Measurements from ENCODE around the gene CARD14. TPM values are rescaled to one million over a fixed set of nuclear protein-coding genes. Genes with fewer than 3 reads are reported as not detected.

CARD14 gene
- total RNA-seq, 2 experiments from 2014 or later: not detected

DNA sequence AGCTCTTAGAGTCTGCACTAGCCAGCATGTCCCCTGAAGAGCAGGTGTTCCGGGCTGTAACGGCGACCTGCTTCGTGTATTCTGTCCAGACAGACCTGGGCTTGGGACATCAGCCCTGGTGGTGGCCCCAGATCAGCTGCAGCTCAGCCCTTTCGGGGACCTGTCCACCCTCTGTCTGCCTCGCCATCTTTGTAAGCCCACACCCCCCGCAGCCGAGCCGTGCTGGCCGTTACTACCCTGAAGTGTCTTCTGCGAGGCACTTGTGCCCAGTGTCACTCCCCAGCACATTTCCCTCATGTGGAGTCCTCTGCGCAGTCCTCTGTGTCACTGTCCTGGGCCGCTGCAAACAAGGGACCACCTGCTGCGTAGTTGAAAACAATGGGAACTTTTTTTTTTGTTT, 10.4 kb downstream of the CARD14 start:
- Mint-ChIP-seq H3K9me3 (no peaks in the 10 kb centered on the region), H3K4me1 (no peaks in the 10 kb centered on the region), H3K27ac (no peak overlapping the region), H3K27me3 (no peaks in the 10 kb centered on the region), H3K36me3 (ENCODE audit: low read depth) (no peaks in the 10 kb centered on the region), H3K4me3 (no peak overlapping the region)
- CTCF ChIA-PET: no interaction called here
- DNase-seq: no peak
- POLR2A ChIA-PET: no interaction called here

DNA sequence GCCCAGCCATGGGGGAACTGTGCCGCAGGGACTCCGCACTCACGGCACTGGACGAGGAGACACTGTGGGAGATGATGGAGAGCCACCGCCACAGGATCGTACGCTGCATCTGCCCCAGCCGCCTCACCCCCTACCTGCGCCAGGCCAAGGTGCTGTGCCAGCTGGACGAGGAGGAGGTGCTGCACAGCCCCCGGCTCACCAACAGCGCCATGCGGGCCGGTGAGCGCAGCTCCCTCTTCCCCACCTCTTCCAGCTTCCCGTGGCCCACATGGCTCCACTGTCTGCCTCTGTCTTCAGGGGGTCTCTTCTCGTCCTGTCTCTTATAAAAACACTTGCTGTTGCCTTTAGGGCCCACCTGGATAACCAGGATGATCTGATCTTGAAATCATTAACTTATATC, 11.6 kb downstream of the CARD14 start:
- Mint-ChIP-seq H3K36me3 (ENCODE audit: low read depth) (no peaks in the 10 kb centered on the region), H3K4me1 (no peaks in the 10 kb centered on the region), H3K4me3 (no peak overlapping the region), H3K9me3 (no peaks in the 10 kb centered on the region), H3K27me3 (no peaks in the 10 kb centered on the region), H3K27ac (no peak overlapping the region)
- no peak for DNase-seq
- CTCF ChIA-PET: no interaction called here
- POLR2A ChIA-PET: no interaction called here

DNA sequence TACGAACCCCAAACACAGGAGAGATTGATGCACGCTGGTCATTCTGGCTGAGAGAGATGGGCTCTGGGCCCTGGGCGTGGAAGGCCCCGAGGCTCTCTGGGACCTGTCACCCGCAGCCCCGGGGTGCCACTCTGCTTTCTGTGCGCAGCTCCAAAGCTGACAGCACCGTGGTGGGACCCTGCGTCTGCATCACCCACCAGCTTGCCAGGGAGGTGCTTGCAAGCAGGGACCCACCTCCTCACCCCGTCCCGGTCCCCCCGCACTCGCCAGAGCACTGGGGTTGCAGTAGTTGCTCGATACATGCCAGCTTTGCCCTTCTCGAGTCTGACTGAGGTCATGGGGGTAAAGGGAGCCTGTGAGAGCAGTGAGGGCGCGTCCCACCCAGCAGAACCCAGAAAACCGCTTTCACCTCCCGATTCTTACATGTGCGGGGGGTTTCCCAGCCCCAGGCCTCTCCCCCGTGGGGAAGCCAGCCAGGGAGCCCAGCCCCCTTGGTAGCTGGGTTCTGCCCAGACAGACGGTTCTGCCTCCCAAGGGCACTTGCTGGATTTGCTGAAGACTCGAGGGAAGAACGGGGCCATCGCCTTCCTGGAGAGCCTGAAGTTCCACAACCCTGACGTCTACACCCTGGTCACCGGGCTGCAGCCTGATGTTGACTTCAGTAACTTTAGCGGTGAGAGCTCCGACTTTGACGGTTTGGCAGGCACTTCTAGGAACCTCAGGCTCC, 12.5 kb downstream of the CARD14 start:
- no peak overlapping the region for H3K4me3 Mint-ChIP-seq
- no peaks in the 10 kb centered on the region for H3K36me3 Mint-ChIP-seq (ENCODE audit: low read depth)
- POLR2A ChIA-PET: interaction anchor here (1.1 to 1.5 kb wide), 2 partner anchors 13 to 83 kb away, joined by 3 read pairs; no protein-coding TSS in a partner anchor
- no peaks in the 10 kb centered on the region for H3K4me1 Mint-ChIP-seq
- H3K27me3 Mint-ChIP-seq: peaks cover 6% of the 10 kb centered on the region
- no peak for DNase-seq
- CTCF ChIA-PET: no interaction called here
- H3K27ac Mint-ChIP-seq: no peak overlapping the region
- H3K9me3 Mint-ChIP-seq: no peaks in the 10 kb centered on the region

DNA sequence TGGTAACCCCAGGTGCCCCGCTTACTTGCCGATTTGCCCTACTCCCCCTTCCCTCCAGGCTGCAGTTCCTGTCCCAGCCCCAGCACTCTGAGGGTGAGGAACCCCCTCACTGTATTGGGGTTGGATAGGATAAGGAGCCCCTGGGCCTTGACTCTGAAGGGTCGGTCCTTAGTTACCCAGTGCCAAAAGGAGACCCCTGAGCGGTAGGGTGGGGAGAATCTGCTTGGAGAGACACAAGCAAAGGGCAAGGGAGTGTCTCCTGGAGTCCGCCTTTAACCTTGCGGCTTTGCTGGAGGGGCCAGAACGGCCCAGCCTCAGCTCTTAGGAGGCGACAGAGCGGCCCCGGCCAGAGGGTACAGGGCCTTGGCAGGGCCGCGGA, 13.0 kb downstream of the CARD14 start:
- no peaks in the 10 kb centered on the region for H3K4me1 Mint-ChIP-seq
- no peak for DNase-seq
- peaks cover 7% of the 10 kb centered on the region for H3K27me3 Mint-ChIP-seq
- no peak overlapping the region for H3K4me3 Mint-ChIP-seq
- no peak overlapping the region for H3K27ac Mint-ChIP-seq
- CTCF ChIA-PET: interaction anchor here (1.0 kb wide), 1 partner anchor 81 kb away, joined by 3 read pairs; the partner anchor contains the start of gene GAA
- POLR2A ChIA-PET: interaction anchor here (1.1 to 1.5 kb wide), 2 partner anchors 13 to 83 kb away, joined by 3 read pairs; no protein-coding TSS in a partner anchor
- H3K9me3 Mint-ChIP-seq: no peaks in the 10 kb centered on the region
- H3K36me3 Mint-ChIP-seq (ENCODE audit: low read depth): no peaks in the 10 kb centered on the region

DNA sequence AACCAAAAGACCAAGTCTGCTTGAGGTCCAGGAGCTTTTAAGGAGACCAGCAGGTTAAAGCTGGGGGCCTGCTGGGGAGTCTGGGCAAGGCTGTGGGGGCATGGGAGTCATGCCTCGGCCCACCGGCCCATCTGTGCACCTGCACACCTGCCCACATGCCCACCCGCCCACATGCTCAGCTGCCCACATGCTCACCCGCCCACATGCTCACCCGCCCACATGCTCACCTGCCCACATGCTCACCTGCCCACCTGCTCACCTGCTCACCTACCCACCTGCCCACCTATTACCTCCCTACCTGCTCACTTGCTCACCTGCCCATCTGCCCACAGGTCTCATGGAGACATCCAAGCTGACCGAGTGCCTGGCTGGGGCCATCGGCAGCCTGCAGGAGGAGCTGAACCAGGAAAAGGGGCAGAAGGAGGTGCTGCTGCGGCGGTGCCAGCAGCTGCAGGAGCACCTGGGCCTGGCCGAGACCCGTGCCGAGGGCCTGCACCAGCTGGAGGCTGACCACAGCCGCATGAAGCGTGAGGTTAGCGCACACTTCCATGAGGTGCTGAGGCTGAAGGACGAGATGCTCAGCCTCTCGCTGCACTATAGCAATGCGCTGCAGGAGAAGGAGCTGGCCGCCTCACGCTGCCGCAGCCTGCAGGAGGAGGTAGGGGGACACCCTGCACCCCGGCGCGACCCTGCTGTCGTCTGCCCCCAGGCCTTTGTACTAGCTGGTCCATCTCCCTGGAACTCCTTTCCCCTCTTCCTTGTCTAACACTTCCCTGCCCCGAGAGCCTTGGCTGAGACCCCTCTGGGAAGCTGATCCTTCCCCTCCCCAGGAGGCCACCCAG, 14.0 kb downstream of the CARD14 start:
- H3K27me3 Mint-ChIP-seq: peaks cover 7% of the 10 kb centered on the region
- H3K36me3 Mint-ChIP-seq (ENCODE audit: low read depth): no peaks in the 10 kb centered on the region
- no peaks in the 10 kb centered on the region for H3K4me1 Mint-ChIP-seq
- POLR2A ChIA-PET: interaction anchor here (1.2 to 1.5 kb wide), 2 partner anchors 12 to 38 kb away, joined by 3 to 4 read pairs; no protein-coding TSS in a partner anchor
- no peak for DNase-seq
- no peak overlapping the region for H3K4me3 Mint-ChIP-seq
- H3K9me3 Mint-ChIP-seq: no peaks in the 10 kb centered on the region
- no peak overlapping the region for H3K27ac Mint-ChIP-seq
- CTCF ChIA-PET: interaction anchor here (0.7 to 1.0 kb wide), 2 partner anchors 12 to 82 kb away, joined by 3 read pairs; partner anchors contain the start of gene GAA

DNA sequence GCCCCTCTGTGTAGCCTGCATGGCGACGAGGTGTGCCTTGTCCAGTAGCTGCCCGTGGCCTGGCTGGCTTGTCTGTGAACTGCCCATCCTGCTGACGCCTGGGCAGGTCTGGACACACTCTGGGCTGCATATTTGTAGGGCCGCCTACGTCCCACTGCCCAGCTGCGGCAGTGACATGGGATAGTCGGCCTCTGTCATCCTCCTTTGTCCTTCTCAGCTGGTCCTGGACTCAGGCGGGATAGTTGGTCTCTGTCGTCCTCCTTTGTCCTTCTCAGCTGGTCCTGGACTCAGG, 14.5 kb downstream of the CARD14 start:
- DNase-seq: no peak
- no peak overlapping the region for H3K4me3 Mint-ChIP-seq
- H3K9me3 Mint-ChIP-seq: no peaks in the 10 kb centered on the region
- H3K4me1 Mint-ChIP-seq: no peaks in the 10 kb centered on the region
- H3K36me3 Mint-ChIP-seq (ENCODE audit: low read depth): no peaks in the 10 kb centered on the region
- CTCF ChIA-PET: no interaction called here
- no peak overlapping the region for H3K27ac Mint-ChIP-seq
- peaks cover 7% of the 10 kb centered on the region for H3K27me3 Mint-ChIP-seq
- POLR2A ChIA-PET: interaction anchor here (1.2 kb wide), 1 partner anchor 38 kb away, joined by 4 read pairs; no protein-coding TSS in a partner anchor

DNA sequence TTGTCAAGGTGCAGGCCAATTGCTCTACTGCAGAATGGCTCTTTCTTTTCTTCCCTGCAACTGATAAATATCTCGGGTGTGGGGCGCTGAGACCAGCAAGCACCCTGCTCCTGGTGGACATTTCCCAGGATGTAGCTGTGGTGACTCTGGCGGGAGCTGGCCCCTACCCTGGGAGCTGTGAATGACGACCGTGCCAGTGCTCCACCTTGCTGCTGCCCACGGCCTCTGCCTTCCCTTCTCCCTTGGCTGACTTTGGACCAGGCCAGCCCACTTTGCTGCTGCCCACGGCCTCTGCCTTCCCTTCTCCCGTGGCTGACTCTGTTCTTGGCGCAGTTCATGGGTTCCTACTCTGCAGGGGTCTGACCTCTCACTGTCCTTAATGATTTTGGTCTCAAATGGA, 16.1 kb downstream of the CARD14 start:
- no peak overlapping the region for H3K4me3 Mint-ChIP-seq
- H3K27me3 Mint-ChIP-seq: peaks cover 9% of the 10 kb centered on the region
- DNase-seq: no peak
- ChIA-PET POLR2A (no interaction called here), CTCF (no interaction called here)
- no peak overlapping the region for H3K27ac Mint-ChIP-seq
- H3K4me1 Mint-ChIP-seq: no peaks in the 10 kb centered on the region
- no peaks in the 10 kb centered on the region for H3K9me3 Mint-ChIP-seq
- H3K36me3 Mint-ChIP-seq (ENCODE audit: low read depth): no peaks in the 10 kb centered on the region

DNA sequence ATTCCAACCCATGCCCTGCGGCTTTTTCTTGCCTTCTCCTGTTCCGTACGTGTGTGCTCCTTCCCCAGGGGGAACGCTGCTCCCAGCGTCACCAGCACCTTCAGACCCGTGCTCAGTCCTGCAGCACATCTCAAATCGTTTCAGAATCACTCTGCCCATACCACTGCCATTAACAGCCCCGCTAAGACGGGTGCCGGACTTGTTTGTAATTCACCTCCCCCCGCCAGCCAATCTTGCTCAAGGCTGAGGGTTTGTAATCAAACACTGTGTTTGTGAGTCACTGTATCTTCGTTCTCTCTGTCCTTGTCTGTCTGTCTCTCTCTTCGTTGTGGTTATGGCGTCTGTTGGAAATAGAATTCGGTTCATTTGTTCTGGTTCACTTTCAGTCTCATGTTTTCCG, 17.3 kb downstream of the CARD14 start:
- H3K9me3 Mint-ChIP-seq: no peaks in the 10 kb centered on the region
- CTCF ChIA-PET: no interaction called here
- no peaks in the 10 kb centered on the region for H3K36me3 Mint-ChIP-seq (ENCODE audit: low read depth)
- no peak overlapping the region for H3K27ac Mint-ChIP-seq
- POLR2A ChIA-PET: interaction anchor here (1.5 kb wide), 1 partner anchor 9 kb away, joined by 6 read pairs; no protein-coding TSS in a partner anchor
- no peaks in the 10 kb centered on the region for H3K4me1 Mint-ChIP-seq
- H3K4me3 Mint-ChIP-seq: no peak overlapping the region
- peaks cover 16% of the 10 kb centered on the region for H3K27me3 Mint-ChIP-seq
- no peak for DNase-seq

DNA sequence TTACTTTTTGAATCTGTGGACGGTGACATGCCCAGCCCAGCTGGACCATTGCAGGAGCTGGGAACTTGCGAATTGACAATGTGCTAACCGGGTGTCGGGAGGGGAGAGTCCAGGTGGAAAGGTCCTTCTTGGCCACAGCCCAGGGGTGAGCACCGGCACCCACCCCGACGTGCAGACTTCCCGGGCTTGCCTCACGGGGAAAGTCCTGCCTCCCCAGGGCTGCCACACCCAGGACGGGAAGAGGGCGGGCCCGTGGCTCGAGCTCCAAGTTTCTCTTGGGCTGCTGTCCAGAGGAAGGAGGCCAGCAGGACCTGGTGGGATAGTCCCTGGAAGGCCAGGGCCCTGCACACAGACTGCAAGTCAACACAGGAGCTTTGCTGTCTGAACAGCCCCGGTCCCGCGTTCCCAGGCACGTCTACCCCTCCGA, 17.7 kb downstream of the CARD14 start:
- peaks cover 17% of the 10 kb centered on the region for H3K27me3 Mint-ChIP-seq
- ChIA-PET CTCF (interaction anchor here (0.6 to 1.0 kb wide), 2 partner anchors 8 to 86 kb away, joined by 3 to 4 read pairs; no protein-coding TSS in a partner anchor), POLR2A (interaction anchor here (1.5 kb wide), 1 partner anchor 9 kb away, joined by 6 read pairs; no protein-coding TSS in a partner anchor)
- H3K36me3 Mint-ChIP-seq (ENCODE audit: low read depth): no peaks in the 10 kb centered on the region
- H3K27ac Mint-ChIP-seq: no peak overlapping the region
- no peaks in the 10 kb centered on the region for H3K9me3 Mint-ChIP-seq
- no peaks in the 10 kb centered on the region for H3K4me1 Mint-ChIP-seq
- DNase-seq: no peak
- H3K4me3 Mint-ChIP-seq: no peak overlapping the region

DNA sequence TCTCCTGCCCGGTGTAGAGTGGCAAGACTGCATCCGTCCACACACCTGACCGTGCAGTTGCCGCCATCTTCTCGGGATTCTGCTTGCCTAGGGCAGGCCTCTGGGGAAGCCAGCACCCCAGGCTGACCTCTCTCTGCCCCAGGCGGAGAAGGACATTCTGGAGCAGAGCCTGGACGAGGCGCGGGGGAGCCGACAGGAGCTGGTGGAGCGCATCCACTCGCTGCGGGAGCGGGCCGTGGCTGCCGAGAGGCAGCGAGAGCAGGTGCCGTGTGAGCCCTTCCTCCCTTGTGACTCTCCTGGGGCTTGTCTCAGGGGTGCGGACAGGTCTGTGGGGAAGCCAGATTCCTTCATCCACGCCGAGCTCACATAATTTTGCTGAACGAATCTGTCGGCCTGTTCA, 19.8 kb downstream of the CARD14 start:
- no peak for DNase-seq
- POLR2A ChIA-PET: no interaction called here
- no peak overlapping the region for H3K27ac Mint-ChIP-seq
- H3K4me3 Mint-ChIP-seq: no peak overlapping the region
- CTCF ChIA-PET: no interaction called here
- H3K36me3 Mint-ChIP-seq (ENCODE audit: low read depth): no peaks in the 10 kb centered on the region
- peaks cover 6% of the 10 kb centered on the region for H3K9me3 Mint-ChIP-seq
- H3K27me3 Mint-ChIP-seq: peaks cover 20% of the 10 kb centered on the region
- H3K4me1 Mint-ChIP-seq: no peaks in the 10 kb centered on the region

DNA sequence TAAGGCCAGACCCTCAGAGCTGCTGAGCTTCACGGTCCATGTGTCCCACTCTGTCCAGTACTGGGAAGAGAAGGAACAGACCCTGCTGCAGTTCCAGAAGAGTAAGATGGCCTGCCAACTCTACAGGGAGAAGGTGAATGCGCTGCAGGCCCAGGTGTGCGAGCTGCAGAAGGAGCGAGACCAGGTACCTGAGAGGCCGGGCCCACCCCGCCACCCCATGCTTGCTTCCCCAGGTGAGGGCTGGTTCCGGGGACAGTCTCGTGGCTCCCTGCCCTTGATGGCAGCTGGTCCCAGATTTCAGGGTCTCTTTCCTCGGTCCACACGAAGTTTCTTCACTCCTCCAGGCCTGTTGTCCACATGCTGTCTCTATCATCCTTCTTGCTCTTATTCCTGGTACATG, 20.9 kb downstream of the CARD14 start:
- no peaks in the 10 kb centered on the region for H3K36me3 Mint-ChIP-seq (ENCODE audit: low read depth)
- ChIA-PET POLR2A (no interaction called here), CTCF (no interaction called here)
- peaks cover 20% of the 10 kb centered on the region for H3K27me3 Mint-ChIP-seq
- no peak overlapping the region for H3K4me3 Mint-ChIP-seq
- no peak for DNase-seq
- H3K9me3 Mint-ChIP-seq: peaks cover 7% of the 10 kb centered on the region
- H3K4me1 Mint-ChIP-seq: no peaks in the 10 kb centered on the region
- H3K27ac Mint-ChIP-seq: no peak overlapping the region

DNA sequence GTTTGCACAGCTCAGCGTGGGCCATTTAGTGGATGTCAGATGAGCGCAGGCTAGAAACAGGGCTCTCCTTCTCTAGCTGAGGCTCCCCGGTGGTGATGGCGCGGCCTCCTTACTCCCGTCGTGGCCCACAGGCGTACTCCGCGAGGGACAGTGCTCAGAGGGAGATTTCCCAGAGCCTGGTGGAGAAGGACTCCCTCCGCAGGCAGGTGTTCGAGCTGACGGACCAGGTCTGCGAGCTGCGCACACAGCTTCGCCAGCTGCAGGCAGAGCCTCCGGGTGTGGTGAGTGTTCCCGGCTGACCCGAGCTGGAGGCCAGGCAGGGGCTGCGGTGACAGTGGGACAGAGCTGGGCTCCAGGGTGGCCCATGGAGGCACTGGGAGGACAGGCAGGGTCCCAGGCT, 21.4 kb downstream of the CARD14 start:
- no peaks in the 10 kb centered on the region for H3K36me3 Mint-ChIP-seq (ENCODE audit: low read depth)
- H3K27me3 Mint-ChIP-seq: peaks cover 20% of the 10 kb centered on the region
- H3K4me1 Mint-ChIP-seq: no peaks in the 10 kb centered on the region
- no peak overlapping the region for H3K27ac Mint-ChIP-seq
- no peak overlapping the region for H3K4me3 Mint-ChIP-seq
- H3K9me3 Mint-ChIP-seq: peaks cover 7% of the 10 kb centered on the region
- ChIA-PET CTCF (interaction anchor here (1.1 kb wide), 1 partner anchor 90 kb away, joined by 4 read pairs; the partner anchor contains the start of gene GAA), POLR2A (interaction anchor here (0.5 to 0.9 kb wide), 2 partner anchors 75 to 821 kb away, joined by 3 to 4 read pairs; no protein-coding TSS in a partner anchor)
- DNase-seq: no peak

DNA sequence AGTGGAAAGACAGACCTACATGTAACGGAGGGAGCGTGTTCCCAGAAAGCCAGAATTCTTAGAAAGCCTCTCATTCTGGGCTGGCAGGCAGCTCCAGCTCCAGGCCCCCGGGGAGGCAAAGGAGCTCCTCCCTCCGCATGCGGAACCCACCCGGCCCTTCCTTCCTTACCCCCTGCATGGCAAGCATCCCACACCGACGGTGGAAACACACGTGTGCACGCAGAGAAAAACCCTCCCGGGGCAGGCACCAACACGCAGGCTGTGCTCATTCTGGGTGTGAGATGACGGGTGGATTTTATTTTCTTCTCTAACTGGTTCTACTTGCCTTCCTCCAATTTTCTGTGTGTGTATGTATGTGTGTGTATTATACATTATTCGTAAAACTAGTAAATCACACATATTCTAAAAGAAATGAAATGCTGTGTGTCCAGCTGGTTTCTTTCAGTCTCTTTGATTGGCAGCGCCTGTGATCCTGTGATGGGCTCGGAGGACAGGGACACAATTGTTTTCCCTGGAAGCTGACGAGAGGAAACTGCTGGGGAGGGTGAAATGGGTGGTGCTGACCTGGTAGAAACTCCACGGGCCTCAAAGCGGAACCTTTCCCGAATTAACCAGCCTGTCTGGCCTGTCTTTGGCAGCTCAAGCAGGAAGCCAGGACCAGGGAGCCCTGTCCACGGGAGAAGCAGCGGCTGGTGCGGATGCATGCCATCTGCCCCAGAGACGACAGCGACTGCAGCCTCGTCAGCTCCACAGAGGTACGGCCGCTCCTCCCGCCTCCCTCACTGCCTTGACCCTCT, 22.2 kb downstream of the CARD14 start:
- no peak overlapping the region for H3K4me3 Mint-ChIP-seq
- POLR2A ChIA-PET: interaction anchor here (0.9 kb wide), 1 partner anchor 75 kb away, joined by 3 read pairs; no protein-coding TSS in a partner anchor
- DNase-seq: no peak

More for the DNA sequence above, 22.2 kb downstream of the CARD14 start:
- CTCF ChIA-PET: interaction anchor here (1.1 kb wide), 1 partner anchor 91 kb away, joined by 4 read pairs; the partner anchor contains the start of gene GAA
- Mint-ChIP-seq H3K4me1 (no peaks in the 10 kb centered on the region), H3K36me3 (ENCODE audit: low read depth) (no peaks in the 10 kb centered on the region), H3K9me3 (peaks cover 7% of the 10 kb centered on the region), H3K27me3 (peaks cover 16% of the 10 kb centered on the region), H3K27ac (no peak overlapping the region)
